OCI-LY7 (cell line): ENCODE measurements around the gene NUDT3. TPM values are rescaled to one million over a fixed set of nuclear protein-coding genes. Genes with fewer than 3 reads are reported as not detected.

Source experiments
- BruUV-seq: library from RNA; stranded (reverse); fragments of 400-500 nt; replicated peaks from 2 replicates; lab custom pipeline; 2021; lab: Mats Ljungman, UMichigan
- CTCF ChIA-PET: fragments of 300-600 bp; sonication (Branson Sonifier 250); formaldehyde crosslinking; loops from one replicate; lab custom pipeline; 2022; ENCODE audit warnings: antibody characterized with exemption; ENCODE audit not compliant: unreplicated experiment; lab: Charles Lee
- POLR2A ChIA-PET: fragments of 300-600 bp; sonication (Branson Sonifier 250); formaldehyde crosslinking; loops from one replicate; lab custom pipeline; 2022; ENCODE audit warnings: antibody characterized with exemption; lab: Charles Lee
- DNase-seq: peaks from one replicate; pipeline ENCODE4 v3.0.0-alpha.2; 2015; ENCODE audit warnings: low spot score
- H2AFZ ChIP-seq: fragments of 200-600 bp; sonication (generic), shearing (Covaris generic); 2 replicates; pipeline ENCODE4 v1.6.1; 2014; ENCODE audit warnings: mild to moderate bottlenecking, antibody characterized with exemption, low read length, moderate library complexity
- H3K27ac ChIP-seq: fragments of 200-600 bp; sonication (generic); 2 replicates; pipeline ENCODE4 v1.5.1; 2014; ENCODE audit warnings: mixed run types, low read depth, mild to moderate bottlenecking, moderate library complexity, low read length, inconsistent platforms; ENCODE audit not compliant: poor library complexity, severe bottlenecking
- H3K36me3 ChIP-seq: fragments of 200-600 bp; sonication (generic); 2 replicates; pipeline ENCODE4 v1.6.1; 2014; ENCODE audit warnings: mild to moderate bottlenecking, antibody characterized with exemption, low read length, moderate library complexity, mixed read lengths; ENCODE audit not compliant: insufficient read depth
- H3K4me1 ChIP-seq: fragments of 200-600 bp; sonication (generic); 2 replicates; pipeline ENCODE4 v1.5.1; 2014; ENCODE audit warnings: mild to moderate bottlenecking, low read length; ENCODE audit not compliant: insufficient read depth, poor library complexity, severe bottlenecking
- H3K4me2 ChIP-seq: fragments of 200-600 bp; sonication (generic); 2 replicates; pipeline ENCODE4 v1.6.1; 2014; ENCODE audit warnings: mild to moderate bottlenecking, low read length
- H3K4me3 ChIP-seq: fragments of 200-600 bp; sonication (generic); 2 replicates; pipeline ENCODE4 v1.5.1; 2014; ENCODE audit warnings: mild to moderate bottlenecking, low read depth, low read length; ENCODE audit not compliant: poor library complexity, severe bottlenecking
- H3K79me2 ChIP-seq: fragments of 200-600 bp; sonication (generic); 2 replicates; pipeline ENCODE4 v1.6.1; 2016; ENCODE audit warnings: low read depth, mild to moderate bottlenecking, low read length, moderate library complexity, mixed read lengths; ENCODE audit not compliant: insufficient read depth
- H3K9me2 ChIP-seq: fragments of 200-600 bp; sonication (generic); 2 replicates; pipeline ENCODE4 v1.6.1; 2016; ENCODE audit warnings: mild to moderate bottlenecking, low read length, mixed read lengths; ENCODE audit not compliant: insufficient read depth
- H3K9me3 ChIP-seq: fragments of 200-600 bp; sonication (generic); 2 replicates; pipeline ENCODE4 v1.6.1; 2014; ENCODE audit warnings: mild to moderate bottlenecking, mixed run types, low read length, mixed read lengths
- H4K20me1 ChIP-seq: fragments of 200-600 bp; sonication (generic); 2 replicates; pipeline ENCODE4 v1.6.1; 2014; ENCODE audit warnings: mild to moderate bottlenecking, antibody characterized with exemption, low read length, moderate library complexity, mixed read lengths; ENCODE audit not compliant: insufficient read depth
- CTCF ChIP-seq: fragments of 200-600 bp; sonication (generic); conservative IDR thresholded peaks from 2 replicates; pipeline ENCODE4 v1.5.1; 2014; ENCODE audit warnings: mild to moderate bottlenecking, antibody characterized with exemption, low read length, moderate library complexity, mixed read lengths
- EZH2phosphoT487 ChIP-seq: fragments of 200-600 bp; sonication (generic); IDR thresholded peaks from 2 replicates; pipeline ENCODE4 v1.6.1; 2018; ENCODE audit warnings: low read depth, borderline replicate concordance, mild to moderate bottlenecking, mixed run types, antibody characterized with exemption, low read length, moderate library complexity, mixed read lengths
- intact Hi-C: fragments of 100-400 bp; cut with micrococcal nuclease; formaldehyde crosslinking; loops from one replicate; pipeline ENCODE4 v1.10.0; 2022; ENCODE audit not compliant: unreplicated experiment
- total RNA-seq, 2 experiments: library from RNA; depleted of rRNA in 1 of 2; stranded (reverse); fragments of >200 nt in 1 of 2; shearing (Covaris generic) in 1 of 2; gene quantifications; 2 replicates each; pipeline ENCODE4 v1.2.3, GENCODE V29; 2014 to 2022

The NUDT3 gene
- total RNA-seq, 2 experiments from 2014 or later: 30.7 to 43.0 TPM

- peak overlapping the region; percentile 8; the same call in 1 of the 2 replicates for H3K4me2 ChIP-seq
- no peaks in the 10 kb centered on the region for H3K9me2 ChIP-seq
- H2AFZ ChIP-seq: no peak overlapping the region
- ChIA-PET POLR2A (interaction anchor here (0.6 kb wide), 1 partner anchor 43 kb away, joined by 3 read pairs; no protein-coding TSS in a partner anchor), CTCF (interaction anchor here (0.6 kb wide), 3 partner anchors 70 to 611 kb away, joined by 3 to 13 read pairs (median 5); no protein-coding TSS in a partner anchor)
- H3K36me3 ChIP-seq: peaks cover 79% of the 10 kb centered on the region
- peaks cover 33% of the 10 kb centered on the region for H4K20me1 ChIP-seq
- TF ChIP-seq EZH2phosphoT487 (no peak), CTCF (peak; percentile 65)
- peak; percentile 42 for DNase-seq
- H3K27ac ChIP-seq: peak overlapping the region; percentile 54
- no peak overlapping the region for H3K4me3 ChIP-seq
- no peaks in the 10 kb centered on the region for H3K9me3 ChIP-seq
- peaks cover 68% of the 10 kb centered on the region for H3K4me1 ChIP-seq
- peaks cover 31% of the 10 kb centered on the region for H3K79me2 ChIP-seq
- BruUV-seq: no TSS peak
- intact Hi-C loops: no loop called here
Measured at GRCh38 chr6:34243901-34244884, 148.3 kb downstream of the NUDT3 start.

GRCh38 chr6:34243131-34243771, 149.2 kb downstream of the NUDT3 start:
- Histone ChIP-seq H3K9me3 (no peaks in the 10 kb centered on the region), H4K20me1 (peaks cover 42% of the 10 kb centered on the region), H3K27ac (no peak overlapping the region), H3K9me2 (no peaks in the 10 kb centered on the region), H3K79me2 (peaks cover 41% of the 10 kb centered on the region), H3K4me1 (peaks cover 71% of the 10 kb centered on the region), H3K36me3 (peaks cover 89% of the 10 kb centered on the region), H3K4me2 (peak overlapping the region; percentile 8; the same call in 1 of the 2 replicates), H3K4me3 (no peak overlapping the region), H2AFZ (no peak overlapping the region)
- intact Hi-C loops: no loop called here
- DNase-seq: no peak
- CTCF ChIA-PET: interaction anchor here (0.6 kb wide), 1 partner anchor 612 kb away, joined by 5 read pairs; no protein-coding TSS in a partner anchor
- TF ChIP-seq EZH2phosphoT487 (no peak), CTCF (no peak)
- POLR2A ChIA-PET: no interaction called here
- no TSS peak for BruUV-seq
